Left ventricle myocardium superior (tissue), 1 donor: ENCODE measurements around the gene VWA5B1. TPM values are rescaled to one million over a fixed set of nuclear protein-coding genes. Genes with fewer than 3 reads are reported as not detected.
A peak's percentile ranks its signal among the peaks of the same experiment; 100 is the strongest.

Source experiments
- ATAC-seq: fragments of 200-7000 bp; cut with Tn5 transposase; one replicate; pipeline ENCODE4 v1.9.1; 2020; ENCODE audit warnings: mild to moderate bottlenecking, moderate library complexity
- DNase-seq: peaks from one replicate; pipeline ENCODE4 v3.0.0-alpha.2; 2020
- intact Hi-C: fragments of 100-400 bp; cut with micrococcal nuclease; formaldehyde crosslinking; loops from one replicate; pipeline ENCODE4 v1.11.0; 2022
- total RNA-seq: library from RNA; stranded (reverse); fragmentation: NEBNext Ultra II Directional; extraction: Animal tissue kit (Norgen Biotek cat#: 25700); gene quantifications from one replicate; pipeline ENCODE4 v1.2.1, GENCODE V29; 2021
- donor health status: DM: no; HTN: yes; CAD: no; lungs with severe emphysema.

The VWA5B1 gene
- total RNA-seq, 1 donor from 2014 or later, result not detected

DNA sequence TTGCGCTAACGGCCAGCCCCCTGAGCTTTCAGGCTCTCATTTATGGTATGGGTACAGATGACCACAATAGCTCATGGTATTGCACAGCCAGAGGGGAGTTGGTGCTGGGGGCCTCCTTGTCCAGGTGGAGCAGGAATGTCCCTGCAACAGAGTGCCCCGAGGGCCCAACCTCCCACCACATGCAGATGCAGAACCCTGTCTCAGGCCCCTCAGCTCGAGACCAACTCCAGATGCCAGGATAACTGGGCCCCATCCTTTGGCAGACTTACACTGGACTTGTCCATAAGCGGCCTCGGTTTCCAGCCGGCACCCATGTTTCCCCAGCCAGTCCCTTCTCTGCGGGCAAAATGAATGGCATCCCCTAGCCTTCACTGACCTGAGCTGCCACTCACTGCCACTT, 67.1 kb downstream of the VWA5B1 start:
- DNase-seq, result no peak
- intact Hi-C loops, result no loop called here
- ATAC-seq, result no peak

- intact Hi-C loops, result no loop called here
- ATAC-seq (peak; percentile 95), DNase-seq (peak; percentile 84)
Observed at GRCh38 chr1:20358761-20359263, 68.1 kb downstream of the VWA5B1 start.

- DNase-seq (no peak), ATAC-seq (peak; percentile 9)
- intact Hi-C loops, result no loop called here
Observed at GRCh38 chr1:20359451-20360330, 69.0 kb downstream of the VWA5B1 start.

- DNase-seq, result no peak
- no peak for ATAC-seq
- intact Hi-C loops, result no loop called here
Observed at GRCh38 chr1:20361401-20361800, 70.7 kb downstream of the VWA5B1 start.

GRCh38 chr1:20361805-20362381, 71.2 kb downstream of the VWA5B1 start:
- intact Hi-C loops, result no loop called here
- DNase-seq (peak; percentile 80), ATAC-seq (peak; percentile 17)

GRCh38 chr1:20362856-20363255, 72.2 kb downstream of the VWA5B1 start:
- ATAC-seq, result no peak
- no peak for DNase-seq
- intact Hi-C loops, result no loop called here

GRCh38 chr1:20365421-20366055, 74.9 kb downstream of the VWA5B1 start:
- intact Hi-C loops, result no loop called here
- DNase-seq, result no peak
- no peak for ATAC-seq

GRCh38 chr1:20366056-20366462, 75.4 kb downstream of the VWA5B1 start:
- intact Hi-C loops, result no loop called here
- DNase-seq (peak; percentile 59), ATAC-seq (peak; percentile 52)

DNA sequence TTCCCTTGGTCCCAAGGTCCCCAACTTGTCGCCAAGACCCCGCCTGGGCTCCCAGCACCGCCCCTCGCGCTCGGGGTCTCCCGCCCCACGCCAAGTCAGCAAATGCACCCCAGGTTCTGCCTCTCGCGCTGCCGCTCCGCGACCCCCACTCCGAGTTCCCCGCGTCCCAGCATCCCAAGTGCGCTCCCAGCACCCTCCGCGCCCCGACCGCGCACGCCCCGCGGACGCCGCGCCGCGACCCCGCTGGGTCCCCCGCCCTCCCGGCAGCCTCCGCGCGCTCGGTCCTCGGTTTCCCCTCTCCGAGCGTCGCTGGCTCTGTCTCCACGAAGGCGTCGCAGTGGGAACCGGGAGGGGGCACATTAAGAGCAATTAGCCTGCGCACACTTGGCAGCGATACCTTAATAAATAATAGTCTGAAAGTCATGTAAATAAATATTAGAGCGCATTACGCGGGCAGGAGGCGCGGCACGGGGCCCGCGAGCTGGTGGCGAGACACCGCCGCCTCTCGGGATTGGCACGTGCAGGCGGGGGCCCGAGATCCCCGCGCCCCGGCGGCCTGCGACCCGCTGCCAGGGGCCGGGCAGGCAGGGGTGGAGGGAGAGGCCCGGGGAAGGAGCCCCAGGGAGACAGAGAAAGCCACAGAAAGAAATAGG, 75.9 kb downstream of the VWA5B1 start:
- intact Hi-C loops, result no loop called here
- DNase-seq (no peak), ATAC-seq (no peak)

GRCh38 chr1:20367116-20367585, 76.5 kb downstream of the VWA5B1 start:
- intact Hi-C loops, result no loop called here
- peak; percentile 84 for ATAC-seq
- peak; percentile 56 for DNase-seq

DNA sequence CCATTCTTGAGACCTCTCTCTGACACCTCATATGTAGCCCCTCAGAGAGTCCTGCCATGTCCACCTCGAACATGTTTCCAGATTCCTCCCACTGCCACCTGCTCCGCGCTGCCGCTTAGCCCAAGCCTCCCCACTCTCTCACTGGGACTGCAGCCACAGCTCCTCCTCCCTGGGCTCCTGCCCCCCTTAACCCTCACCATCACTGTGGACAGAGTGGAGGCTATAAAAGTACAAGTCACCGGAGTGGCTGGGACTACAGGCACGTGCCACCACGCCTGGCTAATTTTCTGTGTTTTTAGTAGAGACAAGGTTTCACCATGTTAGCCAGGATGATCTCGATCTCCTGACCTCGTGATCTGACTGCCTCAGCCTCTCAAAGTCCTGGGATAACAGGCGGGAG, 77.0 kb downstream of the VWA5B1 start:
- intact Hi-C loops, result no loop called here
- peak; percentile 46 for ATAC-seq
- DNase-seq, result no peak

DNA sequence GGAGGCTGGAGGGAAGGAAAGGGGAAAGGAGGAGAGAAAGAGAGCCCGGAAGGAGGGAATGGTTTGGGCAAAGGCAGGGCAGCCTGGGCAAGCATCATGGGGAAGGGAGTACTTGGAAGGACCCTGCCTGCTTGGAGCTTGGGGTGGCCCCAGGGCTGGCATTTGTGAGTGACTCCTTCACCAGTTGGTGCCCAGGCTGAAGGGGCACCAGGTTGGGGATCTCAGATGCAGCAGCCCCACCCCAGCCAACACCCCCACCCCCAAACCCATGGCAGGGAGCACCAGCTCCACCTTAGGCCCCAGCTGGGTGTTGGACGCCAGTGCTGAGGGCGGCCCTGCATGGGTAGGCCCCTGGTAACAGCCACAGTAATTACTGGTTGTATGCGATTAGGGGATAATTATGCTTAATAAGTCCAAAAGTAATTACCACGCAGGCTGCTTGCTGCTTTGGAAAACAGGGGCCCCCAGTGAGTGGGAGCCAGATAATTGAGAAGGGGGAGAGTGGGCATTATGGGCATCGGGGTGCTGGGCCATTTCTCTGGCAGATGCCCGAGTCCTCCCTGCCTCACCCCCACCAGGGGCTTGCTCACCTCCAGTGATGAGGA, 78.3 kb downstream of the VWA5B1 start:
- intact Hi-C loops, result no loop called here
- DNase-seq (no peak), ATAC-seq (no peak)

GRCh38 chr1:20370698-20371097, 80.0 kb downstream of the VWA5B1 start:
- ATAC-seq (no peak), DNase-seq (no peak)
- intact Hi-C loops, result loop anchor here (10.0 kb wide), 1 partner anchor 124 kb away; no protein-coding TSS in a partner anchor

DNA sequence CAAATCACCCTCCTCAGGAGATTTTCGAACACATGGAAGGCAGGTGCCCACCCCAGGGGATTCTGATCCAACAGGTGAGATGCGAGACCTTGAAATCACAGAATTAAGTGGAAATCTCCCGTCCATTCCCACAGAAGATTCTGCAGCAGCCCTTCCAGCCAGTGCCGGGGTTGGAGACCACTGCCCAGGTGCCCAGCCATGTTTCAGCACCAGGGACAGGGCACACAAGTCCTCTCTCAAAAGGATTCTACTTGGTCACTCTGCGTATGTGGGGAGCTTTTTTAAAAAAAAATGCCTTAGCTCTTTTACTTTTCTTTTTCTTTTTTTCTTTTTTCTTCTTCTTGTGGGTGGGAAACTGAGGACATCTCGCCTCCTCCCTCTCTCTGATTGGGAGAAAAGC, 80.7 kb downstream of the VWA5B1 start:
- DNase-seq (no peak), ATAC-seq (no peak)
- intact Hi-C loops, result loop anchor here (10.0 kb wide), 1 partner anchor 123 kb away; no protein-coding TSS in a partner anchor

DNA sequence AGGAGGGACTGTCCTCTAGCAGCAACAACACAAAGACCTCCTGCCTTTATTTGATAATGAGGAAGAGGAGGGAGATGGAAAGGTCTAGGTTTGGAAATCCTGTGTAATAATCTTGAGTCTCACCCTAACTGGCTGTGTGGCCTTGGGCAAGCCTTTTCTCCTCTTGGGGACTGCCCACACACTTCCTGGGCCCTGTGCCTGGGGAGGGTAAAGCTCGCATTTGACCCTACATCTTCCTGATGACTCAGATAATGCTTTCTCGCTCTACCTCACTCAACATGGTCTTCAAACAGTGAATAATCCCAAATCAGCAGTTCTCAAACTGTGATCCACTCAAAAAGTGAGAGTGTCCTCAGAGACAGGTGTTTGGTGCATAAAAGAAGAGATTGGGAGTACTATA, 81.2 kb downstream of the VWA5B1 start:
- ATAC-seq, result no peak
- intact Hi-C loops, result loop anchor here (10.0 kb wide), 1 partner anchor 123 kb away; no protein-coding TSS in a partner anchor

DNA sequence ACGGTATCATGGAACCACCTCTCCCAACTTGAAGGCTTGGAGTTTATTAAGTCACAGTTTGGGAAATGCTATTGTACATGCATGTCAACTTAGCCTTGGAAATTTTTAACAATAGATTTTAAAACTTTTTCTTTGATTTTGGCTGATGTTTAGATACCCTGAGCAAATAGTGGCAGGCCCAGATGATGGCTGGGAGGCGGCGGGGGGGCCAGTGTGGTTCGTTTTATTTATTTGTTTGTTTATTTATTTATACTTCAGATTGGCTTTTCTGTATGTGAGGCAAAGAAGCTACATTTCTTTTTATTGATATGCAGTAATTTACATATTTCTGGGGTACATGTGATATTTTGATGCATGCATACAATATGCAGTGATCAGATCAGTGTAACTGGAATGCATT, 82.0 kb downstream of the VWA5B1 start:
- intact Hi-C loops, result loop anchor here (10.0 kb wide), 1 partner anchor 122 kb away; no protein-coding TSS in a partner anchor
- DNase-seq (no peak), ATAC-seq (no peak)

More for the DNA sequence above, 81.2 kb downstream of the VWA5B1 start:
- no peak for DNase-seq

- ATAC-seq (no peak), DNase-seq (no peak)
- intact Hi-C loops, result loop anchor here (10.0 kb wide), 1 partner anchor 122 kb away; no protein-coding TSS in a partner anchor
Observed at GRCh38 chr1:20373286-20373685, 82.6 kb downstream of the VWA5B1 start.

DNA sequence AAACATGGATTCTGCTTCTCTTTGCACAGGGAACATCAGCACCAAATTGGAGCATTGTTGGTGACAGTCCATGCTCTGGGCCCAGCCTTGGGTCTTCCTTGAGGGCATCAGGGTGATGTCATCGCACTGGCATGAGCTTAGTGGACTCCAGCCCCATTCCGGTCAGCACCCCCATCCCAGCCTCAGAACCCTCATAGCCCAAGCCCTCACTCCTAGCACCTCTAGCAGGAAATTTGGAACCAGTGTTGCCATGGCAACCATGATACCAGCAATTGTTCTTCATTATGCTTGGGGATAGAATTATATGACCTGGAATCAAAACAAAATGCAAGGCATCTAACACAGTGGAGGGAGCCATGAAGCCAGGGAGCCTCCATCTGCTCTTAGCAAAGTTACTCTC, 83.1 kb downstream of the VWA5B1 start:
- ATAC-seq (no peak), DNase-seq (no peak)
- intact Hi-C loops, result loop anchor here (10.0 kb wide), 1 partner anchor 121 kb away; no protein-coding TSS in a partner anchor

GRCh38 chr1:20375563-20375962, 84.9 kb downstream of the VWA5B1 start:
- DNase-seq (no peak), ATAC-seq (no peak)
- intact Hi-C loops, result loop anchor here (10.0 kb wide), 1 partner anchor 119 kb away; no protein-coding TSS in a partner anchor
